AG09309 (cell line): ENCODE data around the gene S100A10.

Experiments used
- DNase-seq: peaks from one replicate; pipeline ENCODE4 v3.0.0-alpha.2; 2010; ENCODE audit warnings: low read depth
- H3K4me3 ChIP-seq: 2 replicates; pipeline ENCODE4 v1.5.1; 2011; ENCODE audit warnings: mild to moderate bottlenecking, low read depth, low read length, moderate library complexity; ENCODE audit not compliant: control insufficient read depth
- CTCF ChIP-seq: IDR thresholded peaks from 2 replicates; pipeline ENCODE4 v1.5.1; 2011; ENCODE audit warnings: mild to moderate bottlenecking, low read depth, low read length, inconsistent platforms; ENCODE audit not compliant: insufficient read depth, control insufficient read depth; ENCODE audit errors: missing control alignments

S100A10 gene

DNA sequence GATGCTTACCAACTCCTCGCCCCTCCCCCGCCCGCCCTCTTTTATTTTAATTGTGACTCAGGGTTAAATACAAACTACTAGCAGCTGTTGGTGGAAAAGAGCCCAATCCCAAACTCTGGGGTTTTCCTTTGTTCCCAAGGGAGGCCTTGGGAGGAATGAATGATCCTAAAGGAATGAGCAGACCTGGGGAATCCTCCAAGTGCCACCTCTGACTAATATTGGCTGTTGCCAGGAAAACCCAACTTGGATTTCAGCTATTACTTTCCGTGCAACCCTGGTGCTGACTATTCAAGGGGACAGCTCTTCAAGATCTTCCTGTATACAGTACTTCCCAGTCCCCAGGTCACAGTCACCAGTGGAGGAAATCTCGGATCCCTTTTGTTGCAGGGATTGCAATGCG, 1.3 kb upstream of the S100A10 start:
- peak; percentile 97 for DNase-seq
- H3K4me3 ChIP-seq: no peak overlapping the region
- TF ChIP-seq CTCF: no peak

DNA sequence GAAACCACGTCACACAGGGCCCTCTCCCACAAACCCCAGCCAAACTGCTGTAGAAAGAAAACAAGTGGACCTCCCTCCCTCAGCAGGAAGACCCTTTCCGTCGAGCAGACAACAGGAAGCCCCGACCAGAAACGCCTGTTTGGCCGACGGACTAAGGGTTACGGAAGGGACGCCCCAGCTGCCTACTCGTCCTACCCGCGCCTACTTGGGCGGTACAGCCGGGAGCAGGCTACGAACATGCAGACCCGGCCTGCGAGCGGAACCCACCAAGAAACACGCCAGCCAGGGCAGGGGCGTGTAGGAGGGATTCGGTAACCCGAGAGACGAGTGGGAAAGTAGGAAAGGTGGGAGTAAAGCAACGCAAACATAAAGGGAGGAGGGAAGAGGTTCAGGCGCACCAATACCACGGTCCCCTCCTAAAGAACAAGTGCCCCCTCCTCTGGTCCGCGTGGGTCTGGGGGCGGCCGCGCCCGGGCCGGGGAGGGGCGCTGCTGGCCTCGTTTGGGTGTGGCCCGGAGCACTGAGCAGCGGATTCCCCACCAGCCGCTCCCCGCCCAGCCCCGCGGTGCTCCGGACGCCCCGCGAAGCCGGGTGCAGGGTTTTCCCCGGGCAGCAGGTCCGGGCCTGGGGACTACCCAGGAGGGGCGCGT, 450 bp downstream of the S100A10 start:
- TF ChIP-seq CTCF: no peak
- no peak for DNase-seq
- H3K4me3 ChIP-seq: peak overlapping the region; percentile 94

GRCh38 chr1:151992303-151993083, 1.2 kb downstream of the S100A10 start:
- no peak for TF ChIP-seq CTCF
- peak; percentile 84 for DNase-seq
- H3K4me3 ChIP-seq: peak overlapping the region; percentile 94

DNA sequence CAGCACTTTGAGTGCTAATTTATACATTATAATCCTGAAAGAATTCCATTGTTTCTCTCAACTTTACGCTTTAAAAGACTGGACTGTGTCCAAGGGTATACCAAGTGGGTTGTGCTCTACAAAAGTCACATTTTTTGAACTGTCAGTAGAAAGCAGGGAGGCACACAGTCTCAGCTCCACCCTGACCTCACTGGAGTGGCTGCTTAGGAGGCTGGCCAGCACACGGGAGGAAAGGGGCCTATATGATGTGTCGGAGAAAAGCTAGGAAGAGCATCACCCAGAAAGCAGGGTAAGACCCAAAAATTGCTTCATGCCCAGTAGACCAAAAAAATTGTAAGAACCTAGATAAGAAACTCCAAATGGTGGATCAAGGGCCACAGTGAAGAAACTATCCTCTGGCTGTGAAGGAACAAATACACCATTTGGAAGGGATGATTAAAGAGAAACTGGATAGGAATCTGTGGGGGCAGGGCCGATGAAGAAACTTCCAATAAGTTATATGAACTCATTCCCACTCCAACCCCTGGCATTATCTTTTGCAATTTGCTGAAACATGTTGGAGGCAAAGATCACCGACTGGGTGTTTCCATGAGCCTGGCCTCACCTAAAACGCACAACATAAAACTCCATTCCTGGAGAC, 1.9 kb downstream of the S100A10 start:
- no peak for DNase-seq
- no peak for TF ChIP-seq CTCF
- H3K4me3 ChIP-seq: peak overlapping the region; percentile 94

DNA sequence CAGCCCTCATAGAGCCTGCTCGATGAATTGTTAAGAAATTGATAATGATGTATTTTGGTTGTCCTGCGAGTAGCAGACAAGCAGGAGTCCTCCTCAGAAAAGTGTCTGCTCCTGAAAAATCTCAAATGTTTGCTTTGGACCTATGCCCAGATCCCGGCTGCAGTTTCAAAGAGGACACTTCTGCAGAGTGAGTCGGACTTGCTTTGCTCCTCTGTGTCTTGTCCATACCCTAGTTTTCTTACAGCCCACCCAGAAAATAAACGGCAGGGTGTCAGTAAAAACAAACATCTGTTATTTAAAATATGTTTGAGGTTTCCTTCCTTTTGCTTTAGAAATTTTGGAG, 2.8 kb downstream of the S100A10 start:
- no peak overlapping the region for H3K4me3 ChIP-seq
- no peak for DNase-seq
- TF ChIP-seq CTCF: no peak

DNA sequence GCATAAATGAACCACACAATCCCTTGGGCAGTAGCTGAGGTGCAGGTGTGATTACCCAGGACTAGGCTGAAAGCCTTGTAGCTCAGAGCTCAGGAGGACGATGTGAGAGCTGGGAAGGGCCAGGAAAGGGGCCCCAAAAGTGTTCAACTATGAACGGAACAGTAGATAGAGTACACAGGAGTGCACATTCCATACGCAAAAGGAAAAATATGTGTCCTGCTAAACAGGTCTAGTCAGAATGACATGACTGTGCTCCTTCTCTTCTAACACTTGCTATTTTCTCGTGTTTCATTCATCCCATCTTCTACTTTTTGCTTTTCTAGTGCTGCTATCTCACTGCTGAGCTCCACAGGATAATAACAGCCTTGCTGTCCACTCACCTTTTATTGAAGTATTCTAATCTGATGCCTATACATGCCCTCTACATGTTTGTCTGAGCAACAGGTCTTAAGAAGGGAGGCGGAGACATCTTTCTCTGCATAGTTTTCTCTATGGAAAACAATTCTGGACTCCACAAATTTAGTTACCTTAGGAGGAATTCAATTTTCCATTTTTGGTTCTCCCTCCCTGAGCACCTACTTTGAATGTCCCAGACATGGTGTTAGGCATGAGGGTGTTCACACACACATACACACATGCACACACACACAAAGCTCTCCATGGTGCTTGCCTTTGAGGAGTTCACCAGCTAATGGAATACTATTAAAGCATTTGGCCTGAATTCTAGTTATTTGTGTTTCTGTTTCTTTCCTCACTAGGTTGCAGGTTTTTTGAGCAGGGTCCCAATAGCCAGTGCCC, 3.4 kb downstream of the S100A10 start:
- H3K4me3 ChIP-seq: no peak overlapping the region
- no peak for TF ChIP-seq CTCF
- DNase-seq: no peak
